ENCODE data around the gene PECR. TPM values are rescaled to one million over a fixed set of nuclear protein-coding genes. Genes with fewer than 3 reads are reported as not detected.

PECR gene
- total RNA-seq, 1 experiment from 2014 or later, result 16.3 TPM

DNA sequence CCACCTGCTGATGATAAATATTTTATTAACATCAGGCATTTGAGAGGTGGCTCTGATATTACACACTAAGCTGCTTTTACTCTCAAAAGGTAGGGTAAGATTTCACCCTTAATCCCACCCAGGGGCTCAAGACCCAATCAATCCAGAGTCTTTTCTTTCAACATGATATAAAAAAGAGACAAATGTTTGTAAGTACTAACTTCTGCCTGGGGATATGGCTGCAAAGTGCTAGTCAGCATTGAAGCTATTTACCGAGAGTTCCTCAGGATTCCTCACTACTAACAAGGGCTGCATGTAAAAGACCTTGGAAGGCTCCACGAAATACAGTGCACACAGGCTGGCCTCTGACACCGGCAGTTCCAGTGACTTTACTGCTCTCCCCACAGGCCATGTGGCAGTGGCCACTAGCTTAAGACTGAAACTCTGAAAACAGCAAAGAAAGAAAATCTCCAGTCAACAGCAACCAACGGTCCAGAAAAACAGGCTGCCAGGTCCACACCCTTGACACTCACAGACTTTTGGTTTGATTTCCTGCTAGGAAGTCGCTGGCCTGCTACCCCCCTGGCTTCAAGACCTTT, 79.4 kb downstream of the PECR start:
- no peak for TF ChIP-seq POLR2AphosphoS5 (IDR thresholded peaks at IDR 0.05; ENCODE audit: low read depth, low read length)
- TF ChIP-seq FOSL1 (IDR thresholded peaks at IDR 0.05; ENCODE audit: low read depth), result no peak
- TF ChIP-seq SRF (IDR thresholded peaks at IDR 0.05; ENCODE audit: low read depth), result no peak
- no peak for TF ChIP-seq ZNF274 (IDR thresholded peaks at IDR 0.05; ENCODE audit: low read depth, low read length)
- TF ChIP-seq, protein P1, sequence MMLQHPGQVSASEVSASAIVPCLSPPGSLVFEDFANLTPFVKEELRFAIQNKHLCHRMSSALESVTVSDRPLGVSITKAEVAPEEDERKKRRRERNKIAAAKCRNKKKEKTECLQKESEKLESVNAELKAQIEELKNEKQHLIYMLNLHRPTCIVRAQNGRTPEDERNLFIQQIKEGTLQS (IDR thresholded peaks at IDR 0.05), result no peak
- peaks cover 0 to 14% of the 10 kb centered on the region in 2 experiments; a peak in 2 of 4 replicates for H3K4me1 ChIP-seq (ENCODE audit: control insufficient read depth in 1 of 2, insufficient read depth in 2 of 2, low read length in 2 of 2)
- ChIA-PET CTCF (no interaction called here), RAD21 (ENCODE audit: low non-redundant PET in 1 of 2, low total read pairs in 2 of 2, uncharacterized antibody in 2 of 2, unreplicated experiment in 2 of 2) (no interaction called here), POLR2A (no interaction called here)
- no TSS peak for BruUV-seq (replicated peaks)
- no peaks in the 10 kb centered on the region for H4K20me1 ChIP-seq (ENCODE audit: insufficient read depth)
- H3K27ac ChIP-seq (ENCODE audit: low read depth, low read length), result no peak overlapping the region
- H3K9ac ChIP-seq (ENCODE audit: low read length), result no peak overlapping the region
- H3K36me3 ChIP-seq (ENCODE audit: control insufficient read depth in 1 of 2, insufficient read depth in 2 of 2, low read length in 2 of 2), result 0 out of 4 replicates have a peak, but pooled peaks cover 0 to 1% of the 10 kb centered on the region in 2 experiments
- DNase-seq (ENCODE audit: low read depth, low spot score) (no peak), ATAC-seq (no peak)
- no peak overlapping the region for H3K4me2 ChIP-seq (ENCODE audit: low read length)
- H3K27me3 ChIP-seq (ENCODE audit: insufficient read depth, low read length), result no peaks in the 10 kb centered on the region
- H3K79me2 ChIP-seq (ENCODE audit: insufficient read depth, low read length), result peaks cover 9% of the 10 kb centered on the region; the same call in 1 of the 2 replicates
- H2AFZ ChIP-seq (ENCODE audit: low read depth, low read length, poor library complexity, severe bottlenecking), result no peak overlapping the region
- no peak overlapping the region for H3K4me3 ChIP-seq (replicated peaks in 1 of 2; ENCODE audit: low read depth in 1 of 2, low read length in 2 of 2)
- intact Hi-C loops (cut with micrococcal nuclease), result no loop called here
- no peaks in the 10 kb centered on the region for H3K9me2 ChIP-seq (ENCODE audit: insufficient read depth)
- H3K9me3 ChIP-seq (ENCODE audit: control insufficient read depth in 1 of 2, insufficient read depth in 1 of 2, low read depth in 1 of 2, low read length in 2 of 2), result no peaks in the 10 kb centered on the region

DNA sequence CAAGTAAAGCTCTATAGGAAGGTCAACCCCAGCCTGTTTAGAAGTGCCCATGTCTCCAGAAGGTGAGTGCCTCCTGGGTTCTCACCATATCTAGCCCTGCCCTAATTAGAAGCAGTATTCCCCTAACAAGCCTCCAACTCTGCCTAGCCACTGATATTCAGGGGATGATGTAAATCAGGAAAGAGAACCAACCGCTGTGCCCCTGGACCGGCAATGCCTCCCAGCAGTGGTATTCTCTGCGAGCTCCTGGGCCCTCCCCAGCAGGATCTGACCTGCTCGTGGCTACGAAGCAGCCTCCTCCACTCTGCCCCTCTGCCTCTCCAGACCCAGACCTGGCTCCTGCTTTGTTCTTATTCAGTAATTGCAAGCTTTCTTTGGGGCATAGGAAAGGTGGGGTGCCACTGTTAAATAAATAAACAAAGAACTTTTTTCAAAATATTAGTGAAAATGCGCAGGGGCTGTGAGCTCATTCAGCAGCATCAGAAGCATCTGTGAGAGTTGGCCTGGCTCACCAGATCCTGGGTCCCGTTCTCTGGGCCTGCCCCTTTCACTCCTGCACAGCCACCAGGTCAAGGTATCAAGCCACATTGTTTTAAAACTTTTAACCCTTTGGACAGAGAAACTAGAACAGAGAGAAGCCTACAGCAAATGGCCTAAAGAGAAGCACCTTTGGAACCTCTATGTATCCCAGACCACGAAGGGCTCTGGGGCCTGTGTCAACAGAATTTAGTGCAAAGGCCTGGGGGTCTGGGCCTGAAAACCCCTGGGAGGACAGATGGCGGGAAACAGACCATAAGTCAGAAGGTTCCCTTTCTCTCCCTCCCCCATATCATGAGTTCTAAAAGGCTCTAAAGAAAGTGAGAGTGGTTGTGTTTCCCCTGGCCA, 80.2 kb downstream of the PECR start:
- Histone ChIP-seq H4K20me1 (ENCODE audit: insufficient read depth) (no peaks in the 10 kb centered on the region), H3K4me3 (replicated peaks in 1 of 2; ENCODE audit: low read depth in 1 of 2, low read length in 2 of 2) (no peak overlapping the region), H3K9me2 (ENCODE audit: insufficient read depth) (no peaks in the 10 kb centered on the region), H3K27ac (ENCODE audit: low read depth, low read length) (no peak overlapping the region), H2AFZ (ENCODE audit: low read depth, low read length, poor library complexity, severe bottlenecking) (no peak overlapping the region), H3K9me3 (ENCODE audit: control insufficient read depth in 1 of 2, insufficient read depth in 1 of 2, low read depth in 1 of 2, low read length in 2 of 2) (no peaks in the 10 kb centered on the region), H3K4me1 (ENCODE audit: control insufficient read depth in 1 of 2, insufficient read depth in 2 of 2, low read length in 2 of 2) (peaks cover 0 to 7% of the 10 kb centered on the region in 2 experiments; a peak in 2 of 4 replicates), H3K36me3 (ENCODE audit: control insufficient read depth in 1 of 2, insufficient read depth in 2 of 2, low read length in 2 of 2) (0 out of 4 replicates have a peak, but pooled peaks cover 0 to 4% of the 10 kb centered on the region in 2 experiments), H3K79me2 (ENCODE audit: insufficient read depth, low read length) (peaks cover 9% of the 10 kb centered on the region; the same call in 1 of the 2 replicates), H3K9ac (ENCODE audit: low read length) (no peak overlapping the region), H3K4me2 (ENCODE audit: low read length) (no peak overlapping the region), H3K27me3 (ENCODE audit: insufficient read depth, low read length) (no peaks in the 10 kb centered on the region)
- ChIA-PET POLR2A (no interaction called here), RAD21 (ENCODE audit: low non-redundant PET in 1 of 2, low total read pairs in 2 of 2, uncharacterized antibody in 2 of 2, unreplicated experiment in 2 of 2) (no interaction called here), CTCF (no interaction called here)
- no TSS peak for BruUV-seq (replicated peaks)
- no peak for TF ChIP-seq ZNF274 (IDR thresholded peaks at IDR 0.05; ENCODE audit: low read depth, low read length)
- TF ChIP-seq, protein P1 (IDR thresholded peaks at IDR 0.05), result no peak
- TF ChIP-seq, protein P2, sequence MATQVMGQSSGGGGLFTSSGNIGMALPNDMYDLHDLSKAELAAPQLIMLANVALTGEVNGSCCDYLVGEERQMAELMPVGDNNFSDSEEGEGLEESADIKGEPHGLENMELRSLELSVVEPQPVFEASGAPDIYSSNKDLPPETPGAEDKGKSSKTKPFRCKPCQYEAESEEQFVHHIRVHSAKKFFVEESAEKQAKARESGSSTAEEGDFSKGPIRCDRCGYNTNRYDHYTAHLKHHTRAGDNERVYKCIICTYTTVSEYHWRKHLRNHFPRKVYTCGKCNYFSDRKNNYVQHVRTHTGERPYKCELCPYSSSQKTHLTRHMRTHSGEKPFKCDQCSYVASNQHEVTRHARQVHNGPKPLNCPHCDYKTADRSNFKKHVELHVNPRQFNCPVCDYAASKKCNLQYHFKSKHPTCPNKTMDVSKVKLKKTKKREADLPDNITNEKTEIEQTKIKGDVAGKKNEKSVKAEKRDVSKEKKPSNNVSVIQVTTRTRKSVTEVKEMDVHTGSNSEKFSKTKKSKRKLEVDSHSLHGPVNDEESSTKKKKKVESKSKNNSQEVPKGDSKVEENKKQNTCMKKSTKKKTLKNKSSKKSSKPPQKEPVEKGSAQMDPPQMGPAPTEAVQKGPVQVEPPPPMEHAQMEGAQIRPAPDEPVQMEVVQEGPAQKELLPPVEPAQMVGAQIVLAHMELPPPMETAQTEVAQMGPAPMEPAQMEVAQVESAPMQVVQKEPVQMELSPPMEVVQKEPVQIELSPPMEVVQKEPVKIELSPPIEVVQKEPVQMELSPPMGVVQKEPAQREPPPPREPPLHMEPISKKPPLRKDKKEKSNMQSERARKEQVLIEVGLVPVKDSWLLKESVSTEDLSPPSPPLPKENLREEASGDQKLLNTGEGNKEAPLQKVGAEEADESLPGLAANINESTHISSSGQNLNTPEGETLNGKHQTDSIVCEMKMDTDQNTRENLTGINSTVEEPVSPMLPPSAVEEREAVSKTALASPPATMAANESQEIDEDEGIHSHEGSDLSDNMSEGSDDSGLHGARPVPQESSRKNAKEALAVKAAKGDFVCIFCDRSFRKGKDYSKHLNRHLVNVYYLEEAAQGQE (IDR thresholded peaks at IDR 0.05; ENCODE audit: low read depth), result no peak
- DNase-seq (ENCODE audit: low read depth, low spot score) (no peak), ATAC-seq (no peak)
- intact Hi-C loops (cut with micrococcal nuclease), result no loop called here
